Occipital lobe (tissue), 2 donors: Measurements from ENCODE around the gene TMEM219. TPM values are rescaled to one million over a fixed set of nuclear protein-coding genes. Genes with fewer than 3 reads are reported as not detected.
"Not testable (repeated sequence)": the region's sequence is repeated elsewhere in the genome, so short reads cannot be mapped to it uniquely, and the experiment has no call there.

ENCODE experiments used
- DNase-seq: peaks from one replicate; lab custom pipeline; 2025; lab: John Stamatoyannopoulos, UW
- total RNA-seq: library from RNA; depleted of rRNA; stranded (reverse); fragments of >200 nt; gene quantifications from one replicate; pipeline ENCODE4 v1.2.3, GENCODE V29; 2014

TMEM219 gene
- total RNA-seq, 1 donor from 2014 or later: 22.5 TPM

DNA sequence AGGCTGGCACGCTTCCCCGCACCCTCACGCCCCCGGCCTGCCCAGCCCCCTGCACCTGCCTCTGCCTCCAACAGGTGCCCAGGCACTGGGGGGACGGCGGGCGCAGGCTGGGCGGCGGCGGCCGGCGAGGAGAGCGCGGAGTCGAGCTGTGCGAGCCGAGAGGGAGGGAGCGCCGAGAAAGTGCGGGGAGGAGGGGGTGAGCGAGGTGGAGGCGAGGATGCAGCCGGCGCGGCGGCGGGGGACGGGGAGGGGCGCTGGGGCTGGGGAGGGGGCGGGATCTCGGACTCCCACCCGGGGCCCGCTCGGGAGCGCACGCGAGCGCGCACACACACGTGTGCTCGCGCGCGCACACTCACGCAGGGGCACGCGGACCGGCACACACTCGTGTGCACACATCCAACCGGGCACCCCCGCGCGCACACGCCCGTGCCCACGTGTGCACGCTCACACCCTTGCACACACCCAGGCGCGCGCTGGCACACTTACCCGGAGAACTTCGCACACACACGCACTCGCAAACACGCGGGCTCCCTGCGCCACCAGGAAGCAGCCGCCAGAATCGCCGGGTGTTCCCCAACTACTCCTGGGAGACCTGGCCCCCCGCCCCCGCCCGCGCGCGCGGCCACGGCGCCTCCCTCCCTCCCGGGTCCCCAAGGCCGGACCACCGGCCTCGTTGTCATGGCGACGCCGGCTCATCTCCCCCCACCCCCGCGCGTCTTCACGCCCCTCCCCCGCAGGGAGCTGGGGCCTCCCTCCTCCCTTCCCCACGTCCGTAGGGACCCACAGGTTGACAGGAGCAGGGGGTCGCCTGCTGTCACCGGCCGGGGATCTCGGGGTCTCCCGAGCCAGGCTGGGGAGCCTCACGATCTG lies 49.2 kb downstream of the TMEM219 start, which contains the start of gene DOC2A:
Gene DOC2A, minus strand, starts transcription at position 184 of the 870 bp plus-strand sequence. CDS start 805 bp downstream, outside the sequence.
- DNase-seq: no peak

DNA sequence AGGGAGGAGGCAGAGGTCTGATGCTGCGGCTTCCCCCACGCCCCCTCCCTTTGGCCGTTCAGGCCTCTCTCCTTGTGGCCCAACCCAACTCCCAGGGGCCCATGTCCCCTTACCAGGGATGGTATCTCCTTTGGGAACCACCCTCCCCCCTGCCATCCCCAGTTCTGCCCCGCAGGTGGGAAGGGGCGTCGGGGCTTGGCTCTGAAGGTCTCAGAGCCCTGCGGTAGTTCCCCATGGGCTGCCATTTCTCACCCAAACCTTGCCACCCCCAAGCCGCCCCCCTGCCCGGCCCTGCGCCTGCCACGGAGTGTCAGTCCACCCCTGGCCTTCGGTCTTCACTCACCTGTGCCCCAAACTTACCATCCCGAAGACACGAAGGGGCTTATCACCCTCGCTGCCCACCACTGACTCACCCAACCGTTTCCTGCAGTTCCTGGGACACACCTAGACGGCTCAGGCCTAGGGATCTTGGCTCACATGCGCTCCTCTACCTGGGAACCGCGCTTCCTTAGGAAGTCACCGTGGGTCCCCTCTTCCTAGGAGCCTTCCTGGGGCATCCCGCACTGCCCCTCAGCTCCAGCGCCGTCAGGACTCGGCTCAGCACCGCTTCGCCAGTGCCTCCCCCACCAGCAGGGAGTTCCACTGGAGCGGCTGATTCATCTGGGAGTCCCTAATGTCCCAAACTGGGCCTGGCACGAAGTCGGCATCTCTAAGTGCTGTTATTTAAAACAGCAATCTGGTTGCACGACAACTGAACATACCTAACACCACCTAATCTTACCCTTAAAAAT lies 50.0 kb downstream of the TMEM219 start:
- DNase-seq: peak; percentile 48

DNA sequence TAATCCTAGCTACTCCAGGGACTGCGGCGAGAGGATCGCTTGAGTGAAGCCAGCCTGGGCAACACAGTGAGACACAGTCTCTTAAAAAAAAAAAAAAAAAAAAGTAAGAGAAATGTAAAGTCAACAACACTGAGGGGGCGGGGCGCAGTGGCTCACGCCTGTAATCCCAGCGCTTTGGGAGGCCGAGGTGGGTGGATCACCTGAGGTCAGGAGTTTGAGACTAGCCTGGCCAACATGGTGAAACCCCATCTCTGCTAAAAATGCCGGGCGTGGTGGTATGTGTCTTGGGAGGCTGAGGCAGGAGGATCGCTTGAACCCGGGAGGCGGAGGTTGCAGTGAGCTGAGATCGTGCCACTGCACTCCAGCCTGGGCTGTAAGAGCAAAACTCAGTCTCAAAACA lies 50.7 kb downstream of the TMEM219 start:
- DNase-seq: not testable (repeated sequence)

DNA sequence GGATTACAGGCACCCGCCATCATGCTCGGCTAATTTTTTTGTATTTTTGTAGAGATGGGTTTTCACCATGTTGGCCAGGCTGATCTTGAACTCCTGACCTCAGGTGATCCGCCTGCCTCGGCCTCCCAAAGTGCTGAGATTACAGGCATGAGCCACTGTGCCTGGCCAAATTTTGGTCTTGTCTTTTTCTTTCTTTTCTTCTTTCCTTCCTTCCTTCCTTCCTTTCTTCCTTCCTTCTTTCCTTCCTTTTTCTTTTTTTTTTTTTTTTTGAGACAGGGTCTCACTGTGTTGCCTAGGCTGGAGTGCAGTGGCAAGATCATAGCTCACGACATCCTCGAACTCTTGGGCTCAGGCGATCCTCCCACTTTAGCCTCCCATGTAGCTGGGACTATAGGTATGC lies 53.6 kb downstream of the TMEM219 start:
- DNase-seq: not testable (repeated sequence)

DNA sequence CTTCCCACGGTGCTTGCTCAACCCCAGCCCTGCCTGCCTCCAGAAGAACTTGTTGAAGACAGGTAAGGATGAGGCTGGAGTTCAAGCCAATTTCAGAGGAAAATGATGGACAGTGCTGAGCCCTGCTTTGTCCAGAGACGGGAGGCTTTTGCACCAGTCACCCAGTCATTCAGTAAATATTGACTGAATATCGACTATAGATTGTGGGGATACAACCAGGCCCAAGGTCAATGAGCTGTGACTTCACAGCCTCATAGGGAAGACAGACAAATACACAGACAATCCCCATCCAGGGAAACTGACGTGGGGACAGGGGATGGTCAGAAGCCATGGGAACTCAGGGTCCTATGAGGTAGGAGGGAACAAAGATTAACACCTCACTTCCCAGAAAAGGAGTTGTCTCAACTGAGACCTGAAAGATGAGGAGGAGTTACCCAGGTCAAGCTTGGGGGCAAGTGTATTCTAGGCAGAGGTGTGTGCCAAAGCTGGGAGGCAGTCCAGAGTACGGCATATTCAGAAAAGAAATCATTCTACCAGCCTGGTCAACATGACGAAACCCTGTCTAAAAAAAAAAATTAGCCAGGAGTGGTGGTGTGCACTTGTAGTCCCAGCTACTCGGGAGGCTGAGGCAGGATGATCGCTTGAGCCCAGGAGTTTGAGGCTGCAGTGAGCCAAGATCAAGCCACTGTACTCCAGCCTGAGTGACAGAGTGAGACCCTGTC lies 54.8 kb downstream of the TMEM219 start:
- DNase-seq: no peak

DNA sequence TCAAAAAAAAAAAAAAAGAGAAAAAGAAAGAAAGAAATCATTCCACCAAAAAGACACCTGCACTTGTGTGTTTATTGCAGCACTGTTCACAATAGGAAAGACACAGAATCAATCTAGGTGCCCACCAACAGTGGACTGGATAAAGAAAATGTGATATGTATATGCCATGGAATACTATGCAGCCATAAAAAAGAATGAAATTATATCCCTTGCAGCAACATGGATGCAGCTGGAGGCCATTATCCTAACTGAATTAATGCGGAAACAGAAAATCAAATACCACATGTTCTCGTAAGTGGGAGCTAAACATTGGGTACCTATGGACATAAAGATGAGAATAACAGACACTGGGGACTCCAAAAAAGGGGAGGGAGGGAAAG lies 55.4 kb downstream of the TMEM219 start:
- no peak for DNase-seq

DNA sequence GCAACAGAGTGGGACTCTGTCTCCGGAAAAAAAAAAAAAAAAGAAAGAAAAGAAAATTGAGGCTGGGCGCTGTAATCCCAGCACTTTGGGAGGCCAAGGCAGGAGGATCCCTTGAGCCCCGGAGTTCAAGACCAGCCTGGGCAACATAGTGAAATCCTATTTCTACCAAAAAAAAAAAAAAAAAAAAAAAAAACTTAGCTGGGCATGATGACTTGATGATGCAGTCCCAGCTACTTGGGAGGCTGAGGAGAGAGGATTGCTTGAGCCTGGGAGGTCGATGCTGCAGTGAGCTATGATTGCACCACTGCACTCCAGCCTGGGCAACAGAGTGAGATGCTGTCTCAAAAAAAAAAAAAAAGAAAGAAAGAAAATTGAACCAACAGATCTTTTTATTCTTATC lies 56.1 kb downstream of the TMEM219 start:
- not testable (repeated sequence) for DNase-seq

DNA sequence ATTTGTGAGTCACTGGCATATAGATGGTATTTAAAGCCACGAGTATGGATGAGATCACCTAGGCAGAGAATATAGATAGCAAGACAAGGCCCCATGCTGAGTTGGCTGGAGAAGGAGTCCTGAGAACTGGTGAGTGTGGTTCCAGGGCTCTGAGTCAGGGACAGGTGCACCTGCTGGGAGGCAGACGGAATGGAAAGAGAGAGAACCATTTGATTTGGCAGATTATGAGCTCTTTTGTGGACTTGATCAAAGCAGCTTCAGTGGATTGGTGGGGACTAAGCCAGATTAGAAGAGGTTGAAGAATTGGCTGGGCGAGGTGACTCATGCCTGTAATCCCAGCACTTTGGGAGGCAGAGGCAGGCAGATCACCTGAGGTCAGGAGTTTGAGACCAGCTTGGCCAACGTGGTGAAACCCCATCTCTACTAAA lies 56.9 kb downstream of the TMEM219 start:
- DNase-seq: no peak

Other genes starting within 250 kb of the TMEM219 start
- 0.31 TPM for gene C16orf54, start 216.1 kb upstream of the TMEM219 start, total RNA-seq
- not detected for gene ZG16, start 183.8 kb upstream of the TMEM219 start, total RNA-seq
- gene KIF22, start 171.3 kb upstream of the TMEM219 start, total RNA-seq: 35.7 TPM
- 271 TPM for gene MAZ, start 155.6 kb upstream of the TMEM219 start, total RNA-seq
- 20.6 TPM for gene PRRT2, start 149.9 kb upstream of the TMEM219 start, total RNA-seq
- 10.8 TPM for gene PAGR1, start 145.9 kb upstream of the TMEM219 start, total RNA-seq
- 6.1 TPM for gene MVP, start 141.6 kb upstream of the TMEM219 start, total RNA-seq
- 47.1 TPM for gene CDIPT, start 98.9 kb upstream of the TMEM219 start, total RNA-seq
- gene SEZ6L2, start 62.5 kb upstream of the TMEM219 start, total RNA-seq: 32.1 TPM
- gene ASPHD1, start 61.6 kb upstream of the TMEM219 start, total RNA-seq: 17.2 TPM
- 15.6 TPM for gene KCTD13, start 35.9 kb upstream of the TMEM219 start, total RNA-seq
- gene TAOK2, start 11.8 kb downstream of the TMEM219 start, total RNA-seq: 49.8 TPM
- 13.1 TPM for gene HIRIP3, start 33.5 kb downstream of the TMEM219 start, total RNA-seq
- 27.8 TPM for gene INO80E, start 34.2 kb downstream of the TMEM219 start, total RNA-seq
- 10.5 TPM for gene DOC2A, start 48.9 kb downstream of the TMEM219 start, total RNA-seq
- not detected for gene C16orf92, start 61.1 kb downstream of the TMEM219 start, total RNA-seq
- gene TLCD3B, start 69.2 kb downstream of the TMEM219 start, total RNA-seq: 12.5 TPM
- 57.4 TPM for gene ALDOA, start 103.7 kb downstream of the TMEM219 start, total RNA-seq
- 81.4 TPM for gene PPP4C, start 113.9 kb downstream of the TMEM219 start, total RNA-seq
- gene TBX6, start 129.8 kb downstream of the TMEM219 start, total RNA-seq: 0.16 TPM
- gene YPEL3, start 134.1 kb downstream of the TMEM219 start, total RNA-seq: 21.1 TPM
- gene GDPD3, start 151.5 kb downstream of the TMEM219 start, total RNA-seq: 0.47 TPM
- 25.7 TPM for gene MAPK3, start 161.1 kb downstream of the TMEM219 start, total RNA-seq
- 15.9 TPM for gene CORO1A, start 221.5 kb downstream of the TMEM219 start, total RNA-seq
- 12.5 TPM for gene BOLA2B, start 231.6 kb downstream of the TMEM219 start, total RNA-seq
- gene SLX1A, start 231.8 kb downstream of the TMEM219 start, total RNA-seq: 13.9 TPM
- gene SULT1A3, start 237.2 kb downstream of the TMEM219 start, total RNA-seq: 2.3 TPM